ENCODE results near the gene SHLD1.

SHLD1 gene

DNA sequence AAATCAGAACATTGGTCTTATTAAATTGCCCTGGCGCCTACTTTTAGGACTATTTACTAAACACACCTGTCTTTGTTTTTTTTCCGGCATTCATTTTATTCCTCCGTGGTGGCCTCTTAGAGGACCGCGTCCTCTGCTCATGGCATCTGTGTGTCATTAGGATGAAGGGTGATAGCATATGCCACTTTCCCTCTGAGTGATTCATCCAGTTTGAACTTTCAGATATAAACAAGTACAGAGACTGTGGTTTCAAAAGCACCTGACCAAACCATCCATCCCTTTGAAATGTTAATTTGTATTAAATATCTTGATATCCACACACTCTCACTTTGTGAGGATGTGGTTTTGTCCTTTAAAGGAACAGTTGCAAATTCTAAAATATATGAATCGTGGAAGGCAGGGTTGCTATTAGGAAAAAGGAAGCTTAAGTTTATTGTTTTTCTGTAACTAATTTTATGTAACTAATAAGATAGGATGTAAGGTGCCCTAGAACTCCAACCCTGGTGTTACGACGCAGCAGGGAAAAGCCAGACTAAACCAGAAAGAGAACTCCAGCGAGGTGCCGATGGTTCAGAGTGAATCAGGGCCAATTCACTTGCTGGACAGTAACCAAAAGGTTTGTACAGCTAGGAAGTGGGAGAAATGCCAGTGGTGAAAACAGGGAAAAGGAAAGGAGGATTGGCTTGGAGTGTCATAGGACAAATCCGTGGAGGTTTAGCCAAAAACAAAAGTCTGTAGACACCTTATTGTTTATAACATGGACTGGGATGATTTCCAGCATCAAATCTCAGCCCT, 98.7 kb downstream of the SHLD1 start:
- Histone ChIP-seq H3K27ac (ENCODE audit: low read length) (no peak overlapping the region), H3K4me3 (ENCODE audit: low read length) (no peak overlapping the region), H3K36me3 (ENCODE audit: control insufficient read depth, insufficient read depth, low read length) (no peaks in the 10 kb centered on the region), H3K4me1 (ENCODE audit: control insufficient read depth, insufficient read depth, low read length) (no peaks in the 10 kb centered on the region), H3K9me3 (ENCODE audit: control insufficient read depth, insufficient read depth, low read length) (no peaks in the 10 kb centered on the region), H3K27me3 (ENCODE audit: control insufficient read depth, insufficient read depth, low read length) (no peaks in the 10 kb centered on the region)
- DNase-seq (ENCODE audit: low read depth, low spot score): no peak
- no CpG with 5 or more reads among the region's 11 CpGs for WGBS (ENCODE audit: insufficient coverage, insufficient read length)

DNA sequence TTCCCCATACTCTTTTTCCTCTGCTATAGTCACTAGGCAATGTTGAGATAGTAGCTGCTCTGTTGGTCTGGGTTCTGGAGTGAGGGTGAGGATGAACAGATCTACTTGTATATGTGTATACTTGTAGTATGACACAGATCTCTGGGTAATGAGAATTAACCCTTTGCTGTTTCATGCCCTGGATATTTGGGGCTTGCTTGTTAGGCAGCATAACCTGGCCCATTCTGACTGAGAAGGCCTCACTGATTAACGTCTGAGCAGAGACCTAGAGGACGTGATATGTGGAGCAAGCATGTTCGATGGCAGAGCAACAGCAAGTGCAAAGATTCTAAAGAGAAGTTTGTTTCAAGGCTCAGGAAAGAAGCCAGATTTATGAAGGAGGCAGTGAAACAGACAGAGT, 105.7 kb downstream of the SHLD1 start:
- Histone ChIP-seq H3K27me3 (ENCODE audit: control insufficient read depth, insufficient read depth, low read length) (no peaks in the 10 kb centered on the region), H3K4me3 (ENCODE audit: low read length) (no peak overlapping the region), H3K27ac (ENCODE audit: low read length) (no peak overlapping the region), H3K4me1 (ENCODE audit: control insufficient read depth, insufficient read depth, low read length) (no peaks in the 10 kb centered on the region), H3K9me3 (ENCODE audit: control insufficient read depth, insufficient read depth, low read length) (no peaks in the 10 kb centered on the region), H3K36me3 (ENCODE audit: control insufficient read depth, insufficient read depth, low read length) (no peaks in the 10 kb centered on the region)
- no CpG with 5 or more reads among the region's 3 CpGs for WGBS (ENCODE audit: insufficient coverage, insufficient read length)
- DNase-seq (ENCODE audit: low read depth, low spot score): no peak

DNA sequence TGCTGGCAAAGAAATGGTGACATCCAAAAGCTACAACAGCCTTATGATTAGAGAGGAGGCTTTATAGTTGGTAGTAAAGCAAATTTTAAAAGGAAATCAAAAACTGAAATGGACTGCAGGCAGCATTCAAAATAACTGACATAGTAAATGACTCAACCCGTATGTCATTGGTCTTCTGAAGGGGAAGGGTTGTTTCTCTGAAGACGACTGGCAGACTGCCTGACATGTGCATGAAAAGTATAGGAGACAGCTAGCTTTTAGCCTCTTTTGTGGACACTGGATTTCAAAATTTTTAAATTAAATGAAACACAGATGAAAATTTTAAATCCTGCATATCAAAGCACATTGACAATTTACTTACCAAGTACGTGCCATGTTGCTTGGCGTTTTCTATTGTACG, 109.4 kb downstream of the SHLD1 start:
- Histone ChIP-seq H3K27ac (ENCODE audit: low read length) (no peak overlapping the region), H3K27me3 (ENCODE audit: control insufficient read depth, insufficient read depth, low read length) (no peaks in the 10 kb centered on the region), H3K36me3 (ENCODE audit: control insufficient read depth, insufficient read depth, low read length) (no peaks in the 10 kb centered on the region), H3K4me1 (ENCODE audit: control insufficient read depth, insufficient read depth, low read length) (no peaks in the 10 kb centered on the region), H3K4me3 (ENCODE audit: low read length) (no peak overlapping the region), H3K9me3 (ENCODE audit: control insufficient read depth, insufficient read depth, low read length) (no peaks in the 10 kb centered on the region)
- no peak for DNase-seq (ENCODE audit: low read depth, low spot score)
- WGBS (ENCODE audit: insufficient coverage, insufficient read length): no CpG with 5 or more reads among the region's 5 CpGs

DNA sequence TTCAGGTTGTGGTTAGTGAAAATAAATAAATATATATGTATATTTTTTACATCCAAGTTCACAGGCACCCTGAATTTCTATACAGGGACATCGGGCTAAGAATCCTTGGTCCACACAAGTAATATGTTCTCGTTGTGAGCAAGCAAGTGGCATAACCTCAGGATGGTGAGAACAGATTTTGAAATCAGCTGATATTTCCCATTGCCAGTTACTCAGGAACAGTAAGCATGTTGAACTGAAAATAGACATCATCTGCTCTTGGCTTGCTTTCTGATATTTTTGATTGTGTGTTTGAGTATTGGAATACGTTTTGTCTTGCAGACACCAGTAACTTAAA, 112.5 kb downstream of the SHLD1 start:
- Histone ChIP-seq H3K4me3 (ENCODE audit: low read length) (no peak overlapping the region), H3K4me1 (ENCODE audit: control insufficient read depth, insufficient read depth, low read length) (no peaks in the 10 kb centered on the region), H3K27me3 (ENCODE audit: control insufficient read depth, insufficient read depth, low read length) (no peaks in the 10 kb centered on the region), H3K36me3 (ENCODE audit: control insufficient read depth, insufficient read depth, low read length) (no peaks in the 10 kb centered on the region), H3K27ac (ENCODE audit: low read length) (no peak overlapping the region), H3K9me3 (ENCODE audit: control insufficient read depth, insufficient read depth, low read length) (no peaks in the 10 kb centered on the region)
- no CpG with 5 or more reads among the region's 3 CpGs for WGBS (ENCODE audit: insufficient coverage, insufficient read length)
- no peak for DNase-seq (ENCODE audit: low read depth, low spot score)

DNA sequence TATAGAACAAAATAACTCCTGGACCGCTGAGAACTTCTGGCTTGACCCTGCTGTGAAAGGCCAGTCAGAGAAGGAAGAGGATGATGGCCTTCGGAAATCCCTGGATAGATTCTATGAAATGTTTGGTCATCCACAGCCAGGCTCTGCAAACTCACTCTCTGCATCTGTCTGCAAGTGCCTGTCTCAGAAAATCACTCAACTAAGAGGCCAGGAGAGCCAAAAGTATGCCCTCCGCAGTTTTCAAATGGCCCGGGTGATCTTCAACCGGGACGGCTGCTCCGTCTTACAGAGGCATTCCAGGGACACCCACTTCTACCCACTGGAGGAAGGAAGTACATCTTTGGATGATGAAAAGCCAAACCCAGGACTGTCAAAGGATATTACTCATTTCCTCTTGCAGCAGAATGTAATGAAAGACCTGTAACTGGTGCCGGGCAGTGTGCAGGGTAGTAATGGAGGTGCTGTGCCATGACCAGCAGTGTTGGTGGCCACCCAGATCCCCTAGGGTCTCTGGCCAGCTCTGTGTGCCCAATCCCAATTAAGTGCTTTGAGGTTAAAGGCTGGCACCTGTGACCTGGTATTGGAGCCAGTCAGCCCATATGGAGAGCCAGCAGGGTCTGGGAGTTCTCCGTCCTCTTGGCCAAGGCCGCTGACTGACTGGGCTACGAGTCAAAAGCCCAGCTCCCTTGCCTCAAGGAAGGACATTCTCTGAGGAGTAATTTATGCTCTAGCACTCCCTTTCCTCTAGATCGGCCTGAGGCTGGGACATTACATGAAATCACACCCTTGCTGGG, 113.0 kb downstream of the SHLD1 start:
- no CpG with 5 or more reads among the region's 12 CpGs for WGBS (ENCODE audit: insufficient coverage, insufficient read length)
- Histone ChIP-seq H3K4me3 (ENCODE audit: low read length) (no peak overlapping the region), H3K4me1 (ENCODE audit: control insufficient read depth, insufficient read depth, low read length) (no peaks in the 10 kb centered on the region), H3K27me3 (ENCODE audit: control insufficient read depth, insufficient read depth, low read length) (no peaks in the 10 kb centered on the region), H3K9me3 (ENCODE audit: control insufficient read depth, insufficient read depth, low read length) (no peaks in the 10 kb centered on the region), H3K27ac (ENCODE audit: low read length) (no peak overlapping the region), H3K36me3 (ENCODE audit: control insufficient read depth, insufficient read depth, low read length) (no peaks in the 10 kb centered on the region)
- DNase-seq (ENCODE audit: low read depth, low spot score): no peak

DNA sequence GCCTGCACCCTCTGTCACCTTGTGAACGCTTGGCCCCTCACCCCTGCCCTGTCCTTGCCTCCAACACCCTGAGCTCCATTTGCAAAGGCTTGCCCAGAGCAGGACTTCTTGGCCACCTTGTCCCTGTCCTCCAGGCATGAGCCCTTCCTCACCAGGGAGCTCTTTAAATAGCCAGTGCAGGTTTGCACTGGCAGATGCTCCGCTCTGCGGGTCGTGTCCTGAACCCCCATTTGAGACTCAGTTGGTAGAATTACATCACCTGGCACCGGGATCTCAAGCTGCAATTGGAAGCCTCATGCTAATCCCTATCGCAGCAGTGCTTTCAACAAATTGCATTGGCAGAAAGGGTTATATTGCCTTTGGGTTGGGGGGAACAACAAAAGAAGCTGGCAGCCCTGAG, 114.2 kb downstream of the SHLD1 start:
- H3K4me1 ChIP-seq (ENCODE audit: control insufficient read depth, insufficient read depth, low read length): no peaks in the 10 kb centered on the region
- WGBS (ENCODE audit: insufficient coverage, insufficient read length): no CpG with 5 or more reads among the region's 6 CpGs

DNA sequence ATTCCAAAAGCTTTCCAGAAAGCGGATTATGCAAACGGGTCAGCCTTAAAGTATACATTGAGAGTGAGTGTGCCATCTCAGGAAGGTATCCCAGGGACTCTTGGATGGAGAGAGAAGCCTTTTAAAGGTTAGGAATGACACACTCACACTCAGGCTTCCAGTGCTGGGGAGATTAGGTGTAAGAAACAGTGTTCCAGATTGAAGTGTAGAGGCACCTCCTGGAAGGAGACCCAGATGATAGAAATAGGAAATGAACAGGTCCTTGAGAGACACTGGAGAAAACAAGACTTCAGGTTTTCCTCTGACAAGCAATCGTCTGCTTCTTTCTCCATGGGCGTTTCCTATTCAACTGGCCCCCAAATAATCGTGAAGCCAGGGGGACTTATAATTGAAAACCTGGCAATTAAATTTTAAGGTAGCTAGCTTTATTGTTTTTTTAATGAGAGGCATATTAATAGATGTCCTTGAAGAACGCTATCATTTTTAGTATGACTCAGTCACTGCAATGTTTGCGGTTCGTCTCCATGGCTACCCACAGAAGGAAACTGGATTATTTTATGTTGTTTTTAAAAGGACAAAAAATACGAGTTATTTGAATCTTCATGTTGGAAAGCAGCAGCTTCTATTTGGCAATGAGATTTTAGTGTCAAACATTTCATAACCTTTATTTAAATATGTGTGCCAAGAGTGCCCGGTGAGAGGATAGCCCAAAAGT, 114.8 kb downstream of the SHLD1 start:
- no peaks in the 10 kb centered on the region for H3K27me3 ChIP-seq (ENCODE audit: control insufficient read depth, insufficient read depth, low read length)
- no peaks in the 10 kb centered on the region for H3K36me3 ChIP-seq (ENCODE audit: control insufficient read depth, insufficient read depth, low read length)
- no peaks in the 10 kb centered on the region for H3K9me3 ChIP-seq (ENCODE audit: control insufficient read depth, insufficient read depth, low read length)
- no CpG with 5 or more reads among the region's 10 CpGs for WGBS (ENCODE audit: insufficient coverage, insufficient read length)
- no peaks in the 10 kb centered on the region for H3K4me1 ChIP-seq (ENCODE audit: control insufficient read depth, insufficient read depth, low read length)
- no peak overlapping the region for H3K4me3 ChIP-seq (ENCODE audit: low read length)
- DNase-seq (ENCODE audit: low read depth, low spot score): no peak
- H3K27ac ChIP-seq (ENCODE audit: low read length): no peak overlapping the region

More for the DNA sequence above, 114.2 kb downstream of the SHLD1 start:
- H3K36me3 ChIP-seq (ENCODE audit: control insufficient read depth, insufficient read depth, low read length): no peaks in the 10 kb centered on the region
- H3K4me3 ChIP-seq (ENCODE audit: low read length): no peak overlapping the region
- H3K27me3 ChIP-seq (ENCODE audit: control insufficient read depth, insufficient read depth, low read length): no peaks in the 10 kb centered on the region
- H3K9me3 ChIP-seq (ENCODE audit: control insufficient read depth, insufficient read depth, low read length): no peaks in the 10 kb centered on the region
- H3K27ac ChIP-seq (ENCODE audit: low read length): no peak overlapping the region
- no peak for DNase-seq (ENCODE audit: low read depth, low spot score)

DNA sequence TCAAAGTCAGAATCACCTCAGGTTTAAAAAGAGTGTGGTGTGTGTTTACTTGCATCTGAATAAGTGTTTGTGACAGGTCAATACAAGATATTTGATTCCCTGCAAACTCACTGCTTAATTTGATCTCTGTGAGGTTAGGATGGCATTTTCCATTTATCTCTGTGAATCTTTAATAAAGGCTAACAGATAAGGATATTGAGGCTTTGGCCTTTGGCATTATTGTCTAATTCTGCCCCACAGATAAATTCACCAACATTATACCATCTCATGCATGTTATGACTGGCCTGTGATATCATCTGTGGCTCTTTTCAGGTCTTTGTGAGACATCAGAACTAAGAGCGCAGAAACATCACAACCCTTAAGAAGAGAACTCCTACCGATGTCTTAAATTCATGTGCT, 115.4 kb downstream of the SHLD1 start:
- H3K9me3 ChIP-seq (ENCODE audit: control insufficient read depth, insufficient read depth, low read length): no peaks in the 10 kb centered on the region
- no peak overlapping the region for H3K27ac ChIP-seq (ENCODE audit: low read length)
- H3K4me1 ChIP-seq (ENCODE audit: control insufficient read depth, insufficient read depth, low read length): no peaks in the 10 kb centered on the region
- H3K27me3 ChIP-seq (ENCODE audit: control insufficient read depth, insufficient read depth, low read length): no peaks in the 10 kb centered on the region
- no peak overlapping the region for H3K4me3 ChIP-seq (ENCODE audit: low read length)
- H3K36me3 ChIP-seq (ENCODE audit: control insufficient read depth, insufficient read depth, low read length): no peaks in the 10 kb centered on the region
- WGBS (ENCODE audit: insufficient coverage, insufficient read length): no CpG with 5 or more reads among the region's 2 CpGs
- no peak for DNase-seq (ENCODE audit: low read depth, low spot score)

DNA sequence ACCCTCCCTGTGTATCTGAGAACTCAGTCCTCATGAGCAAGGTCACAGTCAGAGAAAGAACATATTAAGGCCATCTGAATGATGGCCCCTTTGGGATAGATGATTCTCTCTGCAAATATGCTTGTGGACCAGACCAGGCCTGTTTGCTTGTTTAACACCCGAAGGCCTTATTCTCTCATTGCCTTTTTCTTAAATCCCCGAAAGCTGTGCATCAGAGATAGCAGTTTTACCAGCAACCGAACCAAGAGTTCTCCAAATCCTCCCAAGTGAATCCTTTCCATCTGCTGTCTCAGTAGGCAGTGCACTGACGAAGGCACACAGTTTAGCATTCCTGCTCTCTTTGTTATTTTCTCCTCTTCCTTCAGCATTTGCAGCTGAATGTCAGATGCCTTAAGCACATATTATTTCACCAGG, 120.4 kb downstream of the SHLD1 start:
- Histone ChIP-seq H3K9me3 (ENCODE audit: control insufficient read depth, insufficient read depth, low read length) (no peaks in the 10 kb centered on the region), H3K4me3 (ENCODE audit: low read length) (no peak overlapping the region), H3K4me1 (ENCODE audit: control insufficient read depth, insufficient read depth, low read length) (peaks cover 2% of the 10 kb centered on the region; the same call in 1 of the 2 replicates), H3K27me3 (ENCODE audit: control insufficient read depth, insufficient read depth, low read length) (no peaks in the 10 kb centered on the region), H3K27ac (ENCODE audit: low read length) (no peak overlapping the region), H3K36me3 (ENCODE audit: control insufficient read depth, insufficient read depth, low read length) (no peaks in the 10 kb centered on the region)
- no peak for DNase-seq (ENCODE audit: low read depth, low spot score)
- no CpG with 5 or more reads among the region's 4 CpGs for WGBS (ENCODE audit: insufficient coverage, insufficient read length)

Measured in iPS DF 6.9 (cell line).